NCI-H2171 (cell line): ENCODE results near the gene LRRC8B.
"Not testable (repeated sequence)": the region's sequence is repeated elsewhere in the genome, so short reads cannot be mapped to it uniquely, and the experiment has no call there.

Experiments used
- DNase-seq: peaks from one replicate; lab custom pipeline; 2025; lab: John Stamatoyannopoulos, UW

The LRRC8B gene

DNA sequence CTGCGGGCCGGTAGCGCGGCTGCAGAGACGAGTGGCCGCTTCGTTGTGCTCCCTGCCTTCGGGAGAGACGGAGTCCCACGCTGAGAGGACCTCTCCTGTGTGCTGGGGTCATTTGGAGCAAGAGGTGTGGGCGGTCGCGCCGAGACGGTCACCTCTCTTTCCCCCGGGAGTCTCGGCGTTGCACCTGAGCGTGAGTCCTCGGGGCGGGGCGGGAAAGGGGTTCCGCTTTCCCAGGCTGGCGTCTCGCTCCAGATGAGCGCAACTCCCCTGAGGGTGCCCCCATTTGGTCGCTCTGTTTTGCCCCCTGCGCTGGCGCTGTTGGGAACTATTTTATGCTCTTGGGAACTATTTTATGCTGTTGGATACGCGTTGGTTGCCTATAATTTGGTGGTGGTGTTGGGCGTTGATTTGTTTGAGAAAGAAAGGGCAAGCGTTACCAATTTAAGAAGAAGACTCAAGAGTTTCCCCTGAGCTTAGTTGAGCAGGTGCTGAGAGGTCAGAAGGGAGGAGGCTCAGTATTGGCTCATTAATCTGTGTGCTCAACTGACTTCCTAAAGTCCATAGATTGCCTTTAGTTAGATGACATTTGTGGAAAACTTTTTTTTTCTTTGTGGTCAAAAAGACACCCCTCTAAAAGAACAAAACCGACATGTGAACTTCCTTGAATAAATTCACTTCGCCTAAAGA, 683 bp downstream of the LRRC8B start:
- DNase-seq: peak; percentile 60

DNA sequence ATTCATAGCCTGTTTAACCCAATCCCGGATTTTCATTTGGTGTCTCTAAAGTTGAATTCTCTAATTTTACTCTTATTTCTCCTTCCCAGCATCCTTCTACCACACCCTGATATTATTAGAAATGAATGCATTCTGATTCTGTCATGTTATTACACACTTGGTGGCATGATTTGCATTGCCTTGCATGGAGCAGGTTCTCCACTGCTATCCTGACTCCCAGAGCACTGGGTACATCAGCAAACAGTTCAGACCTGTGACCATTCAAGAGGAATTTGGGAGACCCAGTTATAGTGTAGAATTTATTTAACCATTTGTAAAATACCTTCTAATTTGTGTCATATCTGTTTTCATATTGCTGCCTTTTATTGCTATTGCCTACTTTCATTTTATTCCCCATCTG, 2.6 kb downstream of the LRRC8B start:
- DNase-seq: no peak

- no peak for DNase-seq
Observed at GRCh38 chr1:89527750-89528381, 3.2 kb downstream of the LRRC8B start.

GRCh38 chr1:89528382-89528780, 3.8 kb downstream of the LRRC8B start:
- DNase-seq: no peak

GRCh38 chr1:89529196-89529595, 4.6 kb downstream of the LRRC8B start:
- no peak for DNase-seq

GRCh38 chr1:89530444-89531089, 5.9 kb downstream of the LRRC8B start:
- DNase-seq: no peak

DNA sequence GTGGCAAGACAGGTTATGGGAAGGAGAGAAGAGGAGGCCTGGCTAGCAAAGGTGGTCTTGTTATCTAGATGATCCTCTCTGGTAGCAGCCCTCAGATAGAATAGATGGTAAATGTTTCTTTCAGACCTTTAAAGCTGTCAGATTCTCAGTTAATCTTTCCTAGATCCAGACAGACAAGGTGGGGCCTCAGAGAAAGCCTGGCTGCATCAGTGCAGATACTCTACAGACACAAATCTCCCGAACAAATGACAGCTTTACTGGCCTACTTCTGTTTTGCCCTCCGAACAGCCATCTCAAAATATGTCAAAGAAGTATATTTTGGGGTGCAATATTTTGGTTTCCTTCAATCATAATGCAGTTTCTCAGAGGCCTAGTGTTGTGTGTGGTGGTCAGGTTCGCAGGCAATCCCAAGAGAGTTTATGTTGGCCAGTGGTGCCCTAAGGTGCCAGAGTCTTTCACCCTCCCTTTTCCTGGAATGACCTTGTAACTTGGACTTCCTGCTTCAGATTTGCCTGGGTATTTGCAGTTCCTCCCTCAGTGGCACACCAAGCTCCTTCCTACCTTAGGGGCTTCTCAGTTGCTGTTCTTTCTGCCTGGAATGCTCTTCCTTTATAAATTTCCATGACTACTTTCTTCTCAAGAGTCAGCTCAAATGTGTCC, 7.0 kb downstream of the LRRC8B start:
- DNase-seq: no peak

GRCh38 chr1:89532228-89532627, 7.6 kb downstream of the LRRC8B start:
- DNase-seq: no peak

DNA sequence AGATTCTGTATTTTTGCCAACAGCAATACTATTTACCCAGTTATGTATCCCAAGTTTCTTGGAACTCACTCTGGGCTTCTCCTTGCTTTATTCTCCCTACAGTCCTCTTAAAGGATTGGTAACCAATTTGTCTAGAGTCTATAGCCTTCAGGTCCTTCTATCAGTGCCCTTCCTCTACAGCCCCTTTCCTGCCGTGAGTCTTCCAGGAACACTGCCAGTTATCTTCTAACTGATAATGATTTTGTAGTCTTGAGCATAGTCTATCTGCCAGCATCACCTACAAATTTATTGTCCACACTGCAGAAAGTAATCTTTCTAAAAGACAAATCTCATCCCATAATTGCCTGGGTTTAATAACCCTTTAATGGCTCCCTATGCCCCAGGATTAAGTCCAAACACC, 8.2 kb downstream of the LRRC8B start:
- DNase-seq: no peak

DNA sequence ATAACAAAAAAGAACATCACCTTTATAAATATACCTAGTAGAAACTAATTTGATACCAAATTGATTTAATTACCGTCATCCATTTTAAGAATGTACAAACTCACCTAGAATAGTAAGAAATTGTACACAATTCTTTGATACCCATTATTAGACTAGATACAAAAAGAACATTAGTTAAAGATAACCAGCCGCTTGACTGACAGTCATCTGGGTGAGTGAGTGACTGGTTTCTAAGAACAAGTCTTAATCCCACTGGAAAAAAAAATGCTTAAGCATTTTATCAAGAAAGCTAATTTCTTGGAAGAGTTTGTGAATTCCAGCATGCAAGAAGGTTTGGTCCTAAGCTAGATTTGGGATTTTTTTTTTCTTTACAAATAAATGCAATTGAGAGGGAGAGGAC, 10.9 kb downstream of the LRRC8B start:
- DNase-seq: no peak

GRCh38 chr1:89536555-89537341, 12.1 kb downstream of the LRRC8B start:
- no peak for DNase-seq

GRCh38 chr1:89538361-89538760, 13.7 kb downstream of the LRRC8B start:
- DNase-seq: no peak

- DNase-seq: no peak
Observed at GRCh38 chr1:89539128-89539527, 14.5 kb downstream of the LRRC8B start.

- no peak for DNase-seq
Observed at GRCh38 chr1:89540406-89540970, 15.9 kb downstream of the LRRC8B start.

DNA sequence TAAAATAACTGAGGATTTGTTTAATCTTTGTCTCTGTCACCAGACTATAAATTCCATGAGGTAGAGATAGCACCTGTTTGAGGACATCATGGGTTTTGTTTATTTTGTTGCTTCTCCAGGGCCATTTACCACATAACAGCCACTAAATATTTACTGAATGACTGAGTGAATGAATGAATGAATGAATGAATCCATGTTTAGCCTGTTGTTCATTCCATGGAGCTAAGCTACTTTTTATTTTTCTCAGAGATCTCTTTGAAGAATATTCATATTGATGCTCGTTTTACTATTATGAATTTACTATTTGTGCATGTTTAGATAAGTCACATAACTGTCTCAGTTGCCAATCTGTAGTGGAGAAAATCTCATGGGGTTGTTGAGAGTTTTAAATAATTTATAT, 17.7 kb downstream of the LRRC8B start:
- no peak for DNase-seq

DNA sequence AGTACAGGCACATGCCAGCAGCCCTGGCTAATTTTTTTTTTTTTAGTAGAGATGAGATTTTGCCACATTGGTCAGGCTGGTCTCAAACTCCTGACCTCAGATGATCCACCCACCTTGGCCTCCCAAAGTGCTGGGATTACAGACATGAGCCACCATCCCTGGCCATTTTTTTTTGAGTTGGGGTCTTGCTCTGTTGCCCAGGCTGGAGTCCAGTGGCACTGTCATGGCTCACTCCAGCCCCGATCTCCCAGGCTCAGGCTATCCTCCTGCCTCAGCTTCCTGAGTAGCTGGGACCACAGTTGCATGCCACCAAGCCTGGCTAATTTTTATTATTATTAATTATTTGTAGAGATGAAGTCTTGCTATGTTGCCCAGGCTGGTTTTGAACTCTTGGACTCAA, 19.0 kb downstream of the LRRC8B start:
- not testable (repeated sequence) for DNase-seq

DNA sequence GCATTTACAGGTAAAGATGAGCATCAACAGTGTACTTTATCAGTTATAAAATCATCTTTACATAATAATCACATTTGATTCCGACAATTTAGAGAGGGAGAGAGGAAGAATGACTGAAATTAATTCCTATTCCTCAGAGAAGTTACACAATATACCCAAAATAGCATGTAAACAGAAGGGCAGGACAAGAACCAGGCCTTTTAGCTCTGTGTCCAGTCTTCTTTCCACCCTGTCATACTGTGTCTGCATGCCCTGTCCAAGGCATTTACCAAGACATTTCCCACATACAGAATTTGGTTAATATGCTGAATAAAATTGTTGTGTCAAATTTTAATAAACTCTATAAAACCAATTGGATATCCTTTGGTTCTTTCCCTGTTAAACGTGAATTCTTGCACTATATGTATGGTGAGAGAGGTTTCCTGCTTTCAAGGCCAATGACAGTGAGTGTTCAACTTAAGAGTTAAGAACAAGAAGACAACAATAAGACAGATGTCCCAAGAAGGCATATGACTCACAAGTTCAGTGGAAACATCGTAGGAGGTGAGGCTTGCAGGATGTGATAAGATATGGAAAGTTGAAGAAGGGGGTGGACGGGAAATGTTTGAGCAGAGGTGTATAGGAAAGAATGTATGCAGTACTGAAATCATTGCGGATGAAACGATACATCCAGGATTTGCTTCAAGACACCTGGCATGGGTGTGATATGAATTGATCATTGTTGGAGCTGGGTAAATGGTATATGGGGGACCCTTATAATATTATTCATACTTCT, 20.8 kb downstream of the LRRC8B start:
- DNase-seq: no peak

DNA sequence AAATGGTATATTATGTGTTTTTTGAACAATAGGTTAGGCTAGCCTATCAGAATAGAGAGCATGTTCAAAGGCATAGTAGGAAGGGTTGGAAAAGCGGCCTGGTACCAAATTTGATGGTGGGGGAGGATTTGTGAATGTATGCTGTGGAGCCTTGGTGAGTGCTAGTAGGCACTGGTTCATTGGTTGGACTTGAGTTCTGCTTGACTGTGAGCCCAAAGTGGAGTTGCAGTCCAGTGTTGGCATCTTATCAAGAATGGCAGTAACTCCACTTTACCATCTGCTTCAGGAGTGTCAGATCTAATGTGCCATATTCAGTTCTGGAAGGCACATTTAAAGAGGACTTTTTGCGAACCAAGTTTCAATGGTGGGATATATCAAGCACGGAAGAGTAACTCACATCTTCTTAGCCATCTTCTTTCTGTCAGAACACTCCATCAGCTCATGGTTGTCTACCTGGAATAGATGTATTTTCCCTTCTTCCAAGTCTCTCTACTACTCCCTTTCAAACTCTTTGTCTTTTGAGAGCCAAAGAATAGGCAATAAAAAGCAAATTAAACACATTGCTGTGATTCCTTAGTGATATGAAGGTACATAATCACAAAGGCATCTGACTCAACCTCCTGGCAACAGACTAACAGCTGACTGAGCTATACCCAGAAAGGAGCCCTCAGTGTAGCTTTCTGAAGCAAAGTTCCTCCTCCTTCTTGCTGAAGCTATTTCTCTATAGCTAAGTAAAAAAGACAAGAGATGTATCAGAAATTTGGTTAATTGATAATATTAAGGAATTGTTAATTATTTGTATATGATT, 21.7 kb downstream of the LRRC8B start:
- no peak for DNase-seq

DNA sequence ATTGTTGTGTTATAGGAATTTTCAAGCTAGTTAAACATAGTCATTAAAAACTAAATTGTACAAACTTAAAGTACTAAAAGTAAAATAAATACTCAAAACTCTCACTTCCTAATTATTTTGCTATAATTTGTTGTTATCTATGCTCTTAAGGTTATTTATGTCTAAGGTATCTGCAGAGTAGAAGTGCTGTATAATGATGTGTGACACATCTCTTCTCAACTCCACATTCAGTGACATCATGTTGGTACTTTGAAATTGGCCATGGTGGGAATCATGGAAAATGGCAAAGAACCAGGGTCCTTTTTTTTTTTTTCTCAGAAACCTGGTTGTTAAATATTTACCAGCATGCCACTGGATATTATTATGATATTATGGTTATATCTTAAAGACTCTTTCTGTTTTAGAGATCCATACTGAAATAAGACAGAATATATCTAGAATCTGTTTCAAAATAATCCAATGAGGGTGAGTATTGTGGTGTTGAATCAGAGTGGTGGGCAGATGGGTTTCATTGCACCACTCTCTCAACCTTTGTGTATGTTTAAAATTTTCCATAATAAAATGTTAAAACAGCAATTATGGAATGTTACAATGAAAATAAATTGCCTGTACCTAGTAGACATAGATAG, 22.4 kb downstream of the LRRC8B start:
- no peak for DNase-seq
